Measurements from ENCODE around the gene SNRPB2.

DNA sequence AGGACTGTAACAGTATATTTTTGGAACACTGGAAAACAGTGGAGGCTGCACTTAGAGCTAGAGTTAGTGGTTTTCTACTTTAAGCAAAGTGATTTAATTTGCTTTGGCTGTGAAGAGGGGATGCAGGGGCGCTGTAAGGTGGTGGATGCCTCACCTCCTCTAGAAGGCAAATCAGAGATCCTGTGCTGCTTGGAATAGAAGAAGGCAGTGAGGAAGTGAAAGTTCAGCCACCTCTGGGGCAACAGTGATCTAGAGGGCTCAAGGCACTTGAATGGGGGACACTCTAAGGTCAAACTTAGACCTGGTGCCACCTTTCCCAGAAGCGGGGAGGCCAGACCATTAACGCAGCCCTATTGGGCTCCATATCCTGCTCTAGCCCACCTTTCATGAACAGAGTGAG is 19.0 kb upstream of the SNRPB2 start:
- no peak for TF ChIP-seq SIN3A (IDR thresholded peaks at IDR 0.05; ENCODE audit: borderline replicate concordance, insufficient read depth, low read length)
- TF ChIP-seq TAF1 (IDR thresholded peaks at IDR 0.05; ENCODE audit: borderline replicate concordance, insufficient read depth, low read length), result no peak
- TF ChIP-seq, protein P1, sequence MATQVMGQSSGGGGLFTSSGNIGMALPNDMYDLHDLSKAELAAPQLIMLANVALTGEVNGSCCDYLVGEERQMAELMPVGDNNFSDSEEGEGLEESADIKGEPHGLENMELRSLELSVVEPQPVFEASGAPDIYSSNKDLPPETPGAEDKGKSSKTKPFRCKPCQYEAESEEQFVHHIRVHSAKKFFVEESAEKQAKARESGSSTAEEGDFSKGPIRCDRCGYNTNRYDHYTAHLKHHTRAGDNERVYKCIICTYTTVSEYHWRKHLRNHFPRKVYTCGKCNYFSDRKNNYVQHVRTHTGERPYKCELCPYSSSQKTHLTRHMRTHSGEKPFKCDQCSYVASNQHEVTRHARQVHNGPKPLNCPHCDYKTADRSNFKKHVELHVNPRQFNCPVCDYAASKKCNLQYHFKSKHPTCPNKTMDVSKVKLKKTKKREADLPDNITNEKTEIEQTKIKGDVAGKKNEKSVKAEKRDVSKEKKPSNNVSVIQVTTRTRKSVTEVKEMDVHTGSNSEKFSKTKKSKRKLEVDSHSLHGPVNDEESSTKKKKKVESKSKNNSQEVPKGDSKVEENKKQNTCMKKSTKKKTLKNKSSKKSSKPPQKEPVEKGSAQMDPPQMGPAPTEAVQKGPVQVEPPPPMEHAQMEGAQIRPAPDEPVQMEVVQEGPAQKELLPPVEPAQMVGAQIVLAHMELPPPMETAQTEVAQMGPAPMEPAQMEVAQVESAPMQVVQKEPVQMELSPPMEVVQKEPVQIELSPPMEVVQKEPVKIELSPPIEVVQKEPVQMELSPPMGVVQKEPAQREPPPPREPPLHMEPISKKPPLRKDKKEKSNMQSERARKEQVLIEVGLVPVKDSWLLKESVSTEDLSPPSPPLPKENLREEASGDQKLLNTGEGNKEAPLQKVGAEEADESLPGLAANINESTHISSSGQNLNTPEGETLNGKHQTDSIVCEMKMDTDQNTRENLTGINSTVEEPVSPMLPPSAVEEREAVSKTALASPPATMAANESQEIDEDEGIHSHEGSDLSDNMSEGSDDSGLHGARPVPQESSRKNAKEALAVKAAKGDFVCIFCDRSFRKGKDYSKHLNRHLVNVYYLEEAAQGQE (IDR thresholded peaks at IDR 0.05; ENCODE audit: insufficient read depth in 1 of 2, low read depth in 2 of 2, low read length in 2 of 2), result no peak
- TF ChIP-seq POLR2AphosphoS5 (IDR thresholded peaks at IDR 0.05; ENCODE audit: low read depth, low read length), result no peak
- no peak for TF ChIP-seq FOXP2 (optimal IDR thresholded peaks at IDR 0.05; ENCODE audit: borderline replicate concordance, extremely low read depth, extremely low read length, insufficient read depth)

Data from PFSK-1 (cell line).